Bronchial epithelial cell (primary cell): ENCODE results near the gene AP4E1. TPM values are rescaled to one million over a fixed set of nuclear protein-coding genes. Genes with fewer than 3 reads are reported as not detected.
"Not testable (repeated sequence)": the region's sequence is repeated elsewhere in the genome, so short reads cannot be mapped to it uniquely, and the experiment has no call there.

Experiments
- DNase-seq: peaks from one replicate; pipeline ENCODE4 v3.0.0-alpha.2; 2010; ENCODE audit warnings: low read depth
- FAIRE-seq: peaks from 2 replicates; lab custom pipeline; 2011; peaks lifted over from hg19 to GRCh38; lab: Jason Lieb, UNC
- H3K27me3 ChIP-seq: 2 replicates; pipeline ENCODE4 v1.5.1; 2011; ENCODE audit warnings: low read length; ENCODE audit not compliant: control insufficient read depth, insufficient read depth
- H3K36me3 ChIP-seq: 2 replicates; pipeline ENCODE4 v1.5.1; 2011; ENCODE audit warnings: low read length; ENCODE audit not compliant: control insufficient read depth, insufficient read depth
- H3K4me3 ChIP-seq: 2 replicates; pipeline ENCODE4 v1.5.1; 2011; ENCODE audit warnings: mild to moderate bottlenecking, low read depth, low read length, control low read depth
- total RNA-seq: library from RNA; depleted of rRNA; stranded (reverse); fragments of >200 nt; gene quantifications from 2 replicates; pipeline ENCODE4 v1.2.1, GENCODE V29; 2014
- TF ChIP-seq, protein P1 (sequence below): IDR thresholded peaks from 2 replicates; pipeline ENCODE4 v1.5.1; 2011; ENCODE audit warnings: mild to moderate bottlenecking, moderate library complexity, low read length, control low read depth, inconsistent platforms; ENCODE audit not compliant: insufficient read depth, severe bottlenecking

AP4E1 gene
- total RNA-seq, 1 donor from 2014 or later = 18.2 TPM

GRCh38 chr15:50891159-50891558 lies 17.3 kb upstream of the AP4E1 start:
- no peak for DNase-seq
- H3K4me3 ChIP-seq = no peak overlapping the region
- TF ChIP-seq, protein P1, sequence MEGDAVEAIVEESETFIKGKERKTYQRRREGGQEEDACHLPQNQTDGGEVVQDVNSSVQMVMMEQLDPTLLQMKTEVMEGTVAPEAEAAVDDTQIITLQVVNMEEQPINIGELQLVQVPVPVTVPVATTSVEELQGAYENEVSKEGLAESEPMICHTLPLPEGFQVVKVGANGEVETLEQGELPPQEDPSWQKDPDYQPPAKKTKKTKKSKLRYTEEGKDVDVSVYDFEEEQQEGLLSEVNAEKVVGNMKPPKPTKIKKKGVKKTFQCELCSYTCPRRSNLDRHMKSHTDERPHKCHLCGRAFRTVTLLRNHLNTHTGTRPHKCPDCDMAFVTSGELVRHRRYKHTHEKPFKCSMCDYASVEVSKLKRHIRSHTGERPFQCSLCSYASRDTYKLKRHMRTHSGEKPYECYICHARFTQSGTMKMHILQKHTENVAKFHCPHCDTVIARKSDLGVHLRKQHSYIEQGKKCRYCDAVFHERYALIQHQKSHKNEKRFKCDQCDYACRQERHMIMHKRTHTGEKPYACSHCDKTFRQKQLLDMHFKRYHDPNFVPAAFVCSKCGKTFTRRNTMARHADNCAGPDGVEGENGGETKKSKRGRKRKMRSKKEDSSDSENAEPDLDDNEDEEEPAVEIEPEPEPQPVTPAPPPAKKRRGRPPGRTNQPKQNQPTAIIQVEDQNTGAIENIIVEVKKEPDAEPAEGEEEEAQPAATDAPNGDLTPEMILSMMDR = no peak
- no peaks in the 10 kb centered on the region for H3K36me3 ChIP-seq
- H3K27me3 ChIP-seq = no peaks in the 10 kb centered on the region
- no peak for FAIRE-seq

- Histone ChIP-seq H3K27me3 (no peaks in the 10 kb centered on the region), H3K36me3 (no peaks in the 10 kb centered on the region), H3K4me3 (no peak overlapping the region)
- DNase-seq (no peak), FAIRE-seq (no peak)
- TF ChIP-seq, protein P1 = no peak
Observed at GRCh38 chr15:50893976-50894375, 14.5 kb upstream of the AP4E1 start.

DNA sequence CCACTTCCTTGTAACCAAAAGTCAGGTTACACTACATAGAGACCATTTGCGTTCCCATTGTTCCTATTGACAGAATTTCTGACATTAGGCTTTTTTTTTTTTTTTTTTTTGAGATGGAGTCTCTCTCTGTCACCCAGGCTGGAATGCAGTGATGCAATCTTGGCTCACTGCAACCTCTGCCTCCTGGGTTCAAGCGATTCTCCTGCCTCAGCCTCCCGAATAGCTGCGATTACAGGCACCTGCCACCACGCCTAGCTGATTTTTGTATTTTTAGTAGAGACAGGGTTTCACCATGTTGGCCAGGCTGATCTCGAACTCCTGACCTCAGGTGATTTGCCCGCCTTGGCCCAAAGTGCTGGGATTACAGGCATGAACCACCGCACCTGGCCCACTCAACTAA lies 7.1 kb upstream of the AP4E1 start:
- FAIRE-seq, DNase-seq, H3K27me3 ChIP-seq, H3K36me3 ChIP-seq, H3K4me3 ChIP-seq: not testable (repeated sequence)

DNA sequence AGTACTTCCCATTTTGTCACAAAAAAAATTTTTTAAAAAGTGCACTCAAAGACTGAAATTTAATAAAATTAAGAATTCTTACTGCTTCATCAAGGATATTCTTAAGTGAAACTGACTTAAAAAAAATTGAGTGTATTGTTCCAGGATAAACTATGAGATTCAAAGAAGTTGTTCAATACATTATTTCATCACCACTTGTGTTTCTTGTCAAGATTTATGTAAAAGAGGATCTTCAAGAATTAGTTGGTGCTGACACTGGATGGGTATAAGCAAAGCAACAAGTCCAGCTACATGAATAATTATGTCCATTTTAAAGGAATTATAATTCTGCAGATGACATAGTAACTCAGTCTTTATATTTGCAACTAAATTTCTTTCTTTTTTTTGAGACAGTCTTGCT lies 4.3 kb upstream of the AP4E1 start:
- Histone ChIP-seq H3K4me3 (no peak overlapping the region), H3K36me3 (no peaks in the 10 kb centered on the region), H3K27me3 (no peaks in the 10 kb centered on the region)
- TF ChIP-seq, protein P1 = no peak
- DNase-seq (no peak), FAIRE-seq (no peak)

DNA sequence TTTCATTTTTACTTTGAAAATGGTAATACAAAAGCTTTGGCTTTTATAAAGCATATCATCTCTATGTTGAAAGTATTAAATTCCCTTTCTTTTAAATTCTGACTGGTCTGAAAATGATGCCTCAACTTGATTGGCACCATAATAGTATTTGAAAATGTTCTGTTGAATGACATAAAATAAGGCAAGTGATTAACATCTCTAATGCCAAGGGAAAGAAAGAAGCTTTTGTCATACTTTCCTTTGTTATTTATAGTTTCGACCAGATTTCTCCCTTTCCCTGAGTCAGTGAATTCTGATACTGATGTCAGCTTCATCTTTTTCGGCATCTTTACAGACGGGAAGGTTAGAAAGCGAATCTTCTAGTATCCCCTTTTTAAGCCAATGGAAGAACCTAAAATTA lies 3.4 kb upstream of the AP4E1 start:
- Histone ChIP-seq H3K36me3 (no peaks in the 10 kb centered on the region), H3K4me3 (no peak overlapping the region), H3K27me3 (no peaks in the 10 kb centered on the region)
- TF ChIP-seq, protein P1 = no peak
- DNase-seq (no peak), FAIRE-seq (no peak)

DNA sequence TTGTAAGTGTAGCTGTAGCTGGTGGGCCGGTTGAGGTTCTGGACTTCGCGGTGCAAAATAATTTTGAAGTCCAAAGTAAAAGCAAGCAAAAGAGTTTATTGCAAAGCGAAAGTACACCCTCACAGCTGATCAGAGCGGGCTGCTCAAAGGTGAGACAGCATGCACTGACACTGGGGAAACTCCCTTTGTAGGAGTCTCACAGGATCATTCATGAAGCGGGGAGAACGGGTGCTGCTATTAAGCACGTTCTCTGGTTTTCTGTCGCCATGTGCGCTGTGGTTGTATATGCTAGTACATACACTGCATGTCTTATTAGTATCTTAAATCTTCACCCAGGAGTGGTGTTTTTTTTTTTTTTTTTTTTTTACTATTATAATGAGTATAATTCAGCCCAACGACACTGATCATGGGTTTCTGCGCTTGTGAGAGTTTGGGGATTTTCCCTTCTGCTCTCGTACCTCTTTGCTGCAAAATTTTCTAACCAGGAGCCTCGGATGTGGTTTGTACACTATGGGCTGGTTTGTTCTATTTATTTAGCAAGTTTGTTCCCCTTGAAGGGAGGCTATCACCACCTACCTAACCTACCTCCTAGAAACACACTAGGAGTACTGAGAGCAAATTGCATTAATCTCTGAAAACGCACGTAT lies 1.4 kb upstream of the AP4E1 start:
- H3K27me3 ChIP-seq = no peaks in the 10 kb centered on the region
- TF ChIP-seq, protein P1 = no peak
- no peak for DNase-seq
- FAIRE-seq = no peak
- peak overlapping the region; percentile 77 for H3K4me3 ChIP-seq
- no peaks in the 10 kb centered on the region for H3K36me3 ChIP-seq
